ENCODE results near the gene ELOVL1. TPM values are rescaled to one million over a fixed set of nuclear protein-coding genes. Genes with fewer than 3 reads are reported as not detected.

The ELOVL1 gene
- polyA plus RNA-seq, 1 donor (not counting 4 experiments of a cell fraction or from before 2014, with no cell fraction given): 283 TPM

GRCh38 chr1:43345120-43345519 is 22.7 kb downstream of the ELOVL1 start:
- Histone ChIP-seq H3K9me1 (ENCODE audit: control insufficient read depth, extremely low read depth, insufficient read depth, low read length) (no peaks in the 10 kb centered on the region), H3K4me2 (ENCODE audit: control insufficient read depth, extremely low read depth, insufficient read depth, low read depth, low read length) (no peak overlapping the region), H3K27ac (ENCODE audit: control insufficient read depth, insufficient read depth, low read length) (no peak overlapping the region), H3K36me3 (ENCODE audit: control insufficient read depth in 2 of 2, extremely low read depth in 1 of 2, insufficient read depth in 2 of 2, low read length in 2 of 2) (no peaks in the 10 kb centered on the region), H4K20me1 (ENCODE audit: control insufficient read depth, extremely low read depth, insufficient read depth, low read length) (no peaks in the 10 kb centered on the region), H3K4me1 (ENCODE audit: control insufficient read depth, extremely low read depth, insufficient read depth, low read length) (peaks cover 16% of the 10 kb centered on the region), H3K27me3 (ENCODE audit: control insufficient read depth, extremely low read depth, insufficient read depth, low read length) (peaks cover 3% of the 10 kb centered on the region), H2AFZ (ENCODE audit: control insufficient read depth, low read length) (no peak overlapping the region), H3K9me3 (ENCODE audit: control insufficient read depth, low read depth, low read length) (no peaks in the 10 kb centered on the region), H3K79me2 (ENCODE audit: control insufficient read depth, insufficient read depth, low read length) (no peaks in the 10 kb centered on the region), H3K4me3 (ENCODE audit: control insufficient read depth in 2 of 3, extremely low read depth in 1 of 3, insufficient read depth in 2 of 3, low read depth in 1 of 3, low read length in 3 of 3) (no peak overlapping the region), H3K9ac (ENCODE audit: control insufficient read depth, extremely low read depth, insufficient read depth, low read length) (no peak overlapping the region)
- DNase-seq (ENCODE audit: low read depth, low spot score) (no peak), FAIRE-seq (no peak)
- dilution Hi-C loops (cut with MboI; ENCODE audit: extremely low pct_ligation_motif_present, low sequenced_read_pairs): no loop called here
- TF ChIP-seq CTCF (optimal IDR thresholded peaks at IDR 0.05 in 1 of 3, IDR thresholded peaks at IDR 0.05 in 1 of 3, conservative IDR thresholded peaks at IDR 0.05 in 1 of 3; ENCODE audit: extremely low read depth in 1 of 3, insufficient read depth in 2 of 3, low read length in 3 of 3) (no peak), EZH2 (IDR thresholded peaks at IDR 0.05; ENCODE audit: low read length) (no peak)

GRCh38 chr1:43344267-43344850 is 23.5 kb downstream of the ELOVL1 start:
- no peaks in the 10 kb centered on the region for H3K79me2 ChIP-seq (ENCODE audit: control insufficient read depth, insufficient read depth, low read length)
- TF ChIP-seq EZH2 (IDR thresholded peaks at IDR 0.05; ENCODE audit: low read length): no peak
- no peak for TF ChIP-seq CTCF (optimal IDR thresholded peaks at IDR 0.05 in 1 of 3, IDR thresholded peaks at IDR 0.05 in 1 of 3, conservative IDR thresholded peaks at IDR 0.05 in 1 of 3; ENCODE audit: extremely low read depth in 1 of 3, insufficient read depth in 2 of 3, low read length in 3 of 3)
- no peaks in the 10 kb centered on the region for H3K36me3 ChIP-seq (ENCODE audit: control insufficient read depth in 2 of 2, extremely low read depth in 1 of 2, insufficient read depth in 2 of 2, low read length in 2 of 2)
- no peak overlapping the region for H2AFZ ChIP-seq (ENCODE audit: control insufficient read depth, low read length)
- no peaks in the 10 kb centered on the region for H3K9me1 ChIP-seq (ENCODE audit: control insufficient read depth, extremely low read depth, insufficient read depth, low read length)
- peaks cover 4% of the 10 kb centered on the region for H3K27me3 ChIP-seq (ENCODE audit: control insufficient read depth, extremely low read depth, insufficient read depth, low read length)
- no peak overlapping the region for H3K4me2 ChIP-seq (ENCODE audit: control insufficient read depth, extremely low read depth, insufficient read depth, low read depth, low read length)
- dilution Hi-C loops (cut with MboI; ENCODE audit: extremely low pct_ligation_motif_present, low sequenced_read_pairs): no loop called here
- H3K9me3 ChIP-seq (ENCODE audit: control insufficient read depth, low read depth, low read length): no peaks in the 10 kb centered on the region
- DNase-seq (ENCODE audit: low read depth, low spot score) (no peak), FAIRE-seq (no peak)
- H3K27ac ChIP-seq (ENCODE audit: control insufficient read depth, insufficient read depth, low read length): no peak overlapping the region
- no peak overlapping the region for H3K9ac ChIP-seq (ENCODE audit: control insufficient read depth, extremely low read depth, insufficient read depth, low read length)
- no peaks in the 10 kb centered on the region for H4K20me1 ChIP-seq (ENCODE audit: control insufficient read depth, extremely low read depth, insufficient read depth, low read length)
- peaks cover 10% of the 10 kb centered on the region for H3K4me1 ChIP-seq (ENCODE audit: control insufficient read depth, extremely low read depth, insufficient read depth, low read length)
- no peak overlapping the region for H3K4me3 ChIP-seq (ENCODE audit: control insufficient read depth in 2 of 3, extremely low read depth in 1 of 3, insufficient read depth in 2 of 3, low read depth in 1 of 3, low read length in 3 of 3)

Data from keratinocyte (primary cell).